ENCODE measurements around the gene RILP.
A peak's percentile ranks its signal among the peaks of the same experiment; 100 is the strongest.

DNA sequence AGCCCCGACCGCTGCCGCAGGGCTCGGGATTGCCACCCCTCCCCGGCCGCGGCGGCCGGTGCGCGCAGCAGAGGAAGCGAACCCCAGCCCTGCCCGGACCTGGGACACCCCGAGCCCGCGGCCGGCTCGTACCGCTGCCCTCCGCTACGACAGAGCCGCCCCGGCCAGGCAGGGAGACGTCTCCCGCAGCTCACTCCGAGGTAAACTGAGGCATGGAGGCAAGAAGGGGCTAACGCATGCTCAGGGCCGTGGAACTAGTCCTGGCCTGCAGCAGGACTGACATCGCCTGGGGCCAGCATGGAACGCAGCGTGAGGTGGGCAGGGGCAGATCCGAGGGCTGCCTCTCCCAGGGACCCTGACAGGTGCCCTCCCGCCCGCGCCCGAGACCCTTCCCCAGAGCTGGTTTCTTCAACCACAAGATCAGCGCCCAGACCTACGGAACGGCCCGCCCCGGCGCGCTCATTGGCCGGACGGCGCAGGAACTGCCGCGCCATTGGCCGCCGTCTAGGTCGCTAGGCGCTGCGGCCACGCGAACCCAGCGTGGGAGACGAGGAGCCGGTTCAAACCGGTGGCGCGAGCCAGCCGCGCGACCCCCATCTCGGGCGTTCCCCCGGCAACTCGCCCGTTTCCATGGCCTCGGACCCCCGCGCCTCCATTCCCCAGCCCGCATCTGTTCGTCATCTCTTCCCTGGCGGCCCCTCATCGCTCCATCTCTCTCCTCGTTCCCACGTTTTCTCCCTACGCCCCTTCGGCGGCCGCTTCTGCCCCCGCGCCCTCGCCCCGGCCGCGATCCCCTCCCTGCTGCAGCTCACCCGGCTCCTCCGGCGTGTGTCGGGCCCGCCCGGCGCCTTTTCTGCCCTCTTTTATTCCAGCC, 21.4 kb downstream of the RILP start, which contains the start of gene SLC43A2:
- no peak for TF ChIP-seq CTCF (IDR thresholded peaks at IDR 0.05)
- no peak for TF ChIP-seq EP300 (IDR thresholded peaks at IDR 0.05)
- peak in 1 of 2 donors; percentile 55 for TF ChIP-seq POLR2AphosphoS5 (IDR thresholded peaks at IDR 0.05)

Data from esophagus muscularis mucosa (tissue), 4 donors.